Gastroesophageal sphincter (tissue), 3 donors: ENCODE measurements around the gene NUP205.

Source experiments
- CTCF ChIP-seq, 4 experiments: fragments of 200-600 bp in 2 of 4; fragments of 450-650 bp in 2 of 4; sonication (generic) in 1 of 4; IDR thresholded peaks; one replicate each; pipeline ENCODE4 v1.5.1; 2017 to 2019; ENCODE audit warnings: antibody characterized with exemption in 4 of 4, mild to moderate bottlenecking in 2 of 4, moderate library complexity in 2 of 4
- EP300 ChIP-seq: sonication (generic); formaldehyde crosslinking; IDR thresholded peaks from one replicate; pipeline ENCODE4 v1.6.1; 2017; ENCODE audit warnings: antibody characterized with exemption, mild to moderate bottlenecking
- POLR2A ChIP-seq, 2 donors: fragments of 450-650 bp; IDR thresholded peaks; one replicate each; pipeline ENCODE4 v1.6.1; 2017; ENCODE audit warnings: antibody characterized with exemption in 2 of 2, mild to moderate bottlenecking in 2 of 2, moderate library complexity in 1 of 2
- POLR2AphosphoS5 ChIP-seq: sonication (generic); formaldehyde crosslinking; IDR thresholded peaks from one replicate; pipeline ENCODE4 v1.6.1; 2017; ENCODE audit warnings: antibody characterized with exemption

DNA sequence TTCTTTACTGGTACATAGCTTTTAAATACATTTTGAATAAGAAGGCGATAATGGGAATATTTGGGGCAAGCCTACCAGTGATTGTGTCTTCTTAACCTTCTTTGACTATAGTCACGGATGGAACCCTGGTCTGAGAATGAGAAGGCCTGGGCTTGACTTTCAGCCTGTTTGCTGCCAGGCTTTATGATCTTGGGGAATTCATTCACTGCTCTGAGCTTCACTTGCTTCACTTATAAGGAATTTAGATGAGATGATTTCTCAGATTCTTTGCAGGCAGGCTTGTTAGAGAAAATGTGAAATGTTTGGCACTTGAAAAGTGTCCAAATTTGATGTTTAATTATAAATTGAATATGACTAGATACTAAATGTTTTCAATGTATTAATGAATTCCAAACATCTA lies 42.5 kb downstream of the NUP205 start:
- TF ChIP-seq CTCF (IDR thresholded peaks at IDR 0.05) (no peak), POLR2AphosphoS5 (no peak), EP300 (no peak), POLR2A (IDR thresholded peaks at IDR 0.05) (no peak)
